ENCODE measurements around the gene SEMA3E.

DNA sequence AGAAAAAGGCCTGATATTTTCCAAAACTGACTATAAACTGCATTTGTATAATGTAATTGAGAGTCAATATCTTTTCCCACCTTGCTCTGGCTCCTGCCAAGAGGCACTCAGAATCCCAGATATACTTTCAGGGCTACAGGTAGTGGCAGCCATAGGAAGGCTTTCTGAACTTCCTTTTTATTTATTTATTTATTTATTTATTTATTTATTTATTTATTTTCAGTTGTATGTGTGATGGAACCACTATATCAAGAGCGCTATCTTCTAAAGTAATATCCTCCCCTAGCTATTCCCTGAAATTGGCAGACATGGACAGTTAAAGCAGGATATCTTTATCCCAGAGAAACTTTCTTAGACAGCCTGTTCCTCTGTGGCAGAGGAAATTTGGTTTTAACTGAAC is 86.7 kb downstream of the SEMA3E start:
- TF ChIP-seq, protein P1, sequence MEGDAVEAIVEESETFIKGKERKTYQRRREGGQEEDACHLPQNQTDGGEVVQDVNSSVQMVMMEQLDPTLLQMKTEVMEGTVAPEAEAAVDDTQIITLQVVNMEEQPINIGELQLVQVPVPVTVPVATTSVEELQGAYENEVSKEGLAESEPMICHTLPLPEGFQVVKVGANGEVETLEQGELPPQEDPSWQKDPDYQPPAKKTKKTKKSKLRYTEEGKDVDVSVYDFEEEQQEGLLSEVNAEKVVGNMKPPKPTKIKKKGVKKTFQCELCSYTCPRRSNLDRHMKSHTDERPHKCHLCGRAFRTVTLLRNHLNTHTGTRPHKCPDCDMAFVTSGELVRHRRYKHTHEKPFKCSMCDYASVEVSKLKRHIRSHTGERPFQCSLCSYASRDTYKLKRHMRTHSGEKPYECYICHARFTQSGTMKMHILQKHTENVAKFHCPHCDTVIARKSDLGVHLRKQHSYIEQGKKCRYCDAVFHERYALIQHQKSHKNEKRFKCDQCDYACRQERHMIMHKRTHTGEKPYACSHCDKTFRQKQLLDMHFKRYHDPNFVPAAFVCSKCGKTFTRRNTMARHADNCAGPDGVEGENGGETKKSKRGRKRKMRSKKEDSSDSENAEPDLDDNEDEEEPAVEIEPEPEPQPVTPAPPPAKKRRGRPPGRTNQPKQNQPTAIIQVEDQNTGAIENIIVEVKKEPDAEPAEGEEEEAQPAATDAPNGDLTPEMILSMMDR (IDR thresholded peaks at IDR 0.05): no peak
- TF ChIP-seq, protein P2, sequence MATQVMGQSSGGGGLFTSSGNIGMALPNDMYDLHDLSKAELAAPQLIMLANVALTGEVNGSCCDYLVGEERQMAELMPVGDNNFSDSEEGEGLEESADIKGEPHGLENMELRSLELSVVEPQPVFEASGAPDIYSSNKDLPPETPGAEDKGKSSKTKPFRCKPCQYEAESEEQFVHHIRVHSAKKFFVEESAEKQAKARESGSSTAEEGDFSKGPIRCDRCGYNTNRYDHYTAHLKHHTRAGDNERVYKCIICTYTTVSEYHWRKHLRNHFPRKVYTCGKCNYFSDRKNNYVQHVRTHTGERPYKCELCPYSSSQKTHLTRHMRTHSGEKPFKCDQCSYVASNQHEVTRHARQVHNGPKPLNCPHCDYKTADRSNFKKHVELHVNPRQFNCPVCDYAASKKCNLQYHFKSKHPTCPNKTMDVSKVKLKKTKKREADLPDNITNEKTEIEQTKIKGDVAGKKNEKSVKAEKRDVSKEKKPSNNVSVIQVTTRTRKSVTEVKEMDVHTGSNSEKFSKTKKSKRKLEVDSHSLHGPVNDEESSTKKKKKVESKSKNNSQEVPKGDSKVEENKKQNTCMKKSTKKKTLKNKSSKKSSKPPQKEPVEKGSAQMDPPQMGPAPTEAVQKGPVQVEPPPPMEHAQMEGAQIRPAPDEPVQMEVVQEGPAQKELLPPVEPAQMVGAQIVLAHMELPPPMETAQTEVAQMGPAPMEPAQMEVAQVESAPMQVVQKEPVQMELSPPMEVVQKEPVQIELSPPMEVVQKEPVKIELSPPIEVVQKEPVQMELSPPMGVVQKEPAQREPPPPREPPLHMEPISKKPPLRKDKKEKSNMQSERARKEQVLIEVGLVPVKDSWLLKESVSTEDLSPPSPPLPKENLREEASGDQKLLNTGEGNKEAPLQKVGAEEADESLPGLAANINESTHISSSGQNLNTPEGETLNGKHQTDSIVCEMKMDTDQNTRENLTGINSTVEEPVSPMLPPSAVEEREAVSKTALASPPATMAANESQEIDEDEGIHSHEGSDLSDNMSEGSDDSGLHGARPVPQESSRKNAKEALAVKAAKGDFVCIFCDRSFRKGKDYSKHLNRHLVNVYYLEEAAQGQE (IDR thresholded peaks at IDR 0.05; ENCODE audit: insufficient read depth in 1 of 2, low read depth in 2 of 2, low read length in 1 of 2): no peak

Measured in Panc1 (cell line).